Sigmoid colon (tissue), 7 donors: ENCODE measurements around the gene SMARCC2. TPM values are rescaled to one million over a fixed set of nuclear protein-coding genes. Genes with fewer than 3 reads are reported as not detected.

Source experiments
- DNase-seq: peaks from one replicate; pipeline ENCODE4 v3.0.0-alpha.2; 2019
- H3K27ac ChIP-seq, 4 donors: fragments of 200-600 bp; sonication (generic); one replicate each; pipeline ENCODE4 v1.5.1; 2016 to 2019; ENCODE audit warnings: mild to moderate bottlenecking in 1 of 4
- H3K27me3 ChIP-seq, 3 donors: fragments of 200-600 bp; sonication (generic); one replicate each; pipeline ENCODE4 v1.5.1; 2019; ENCODE audit warnings: mild to moderate bottlenecking in 1 of 3
- H3K36me3 ChIP-seq, 4 donors: fragments of 200-600 bp; sonication (generic); one replicate each; pipeline ENCODE4 v1.5.1; 2016 to 2019
- H3K4me1 ChIP-seq, 4 donors: fragments of 200-600 bp; sonication (generic); one replicate each; pipeline ENCODE4 v1.5.1; 2017 to 2019
- H3K4me3 ChIP-seq, 4 donors: fragments of 200-600 bp; sonication (generic); one replicate each; pipeline ENCODE4 v1.5.1; 2017 to 2019; ENCODE audit warnings: mild to moderate bottlenecking in 2 of 4, moderate library complexity in 1 of 4
- H3K9me3 ChIP-seq, 4 donors: fragments of 200-600 bp in 3 of 4; sonication (generic) in 3 of 4; one replicate each; pipeline versions ENCODE4 v1.5.1 to v1.6.1; 2013 to 2019
- CTCF ChIP-seq, 4 experiments: fragments of 450-650 bp in 3 of 4; fragments of 200-600 bp in 1 of 4; IDR thresholded peaks; one replicate each; pipeline ENCODE4 v1.5.1; 2016 to 2019; ENCODE audit warnings: antibody characterized with exemption in 4 of 4, mild to moderate bottlenecking in 3 of 4, moderate library complexity in 2 of 4
- EP300 ChIP-seq, 4 donors: sonication (generic); formaldehyde crosslinking; IDR thresholded peaks; one replicate each; pipeline ENCODE4 v1.6.1; 2017; ENCODE audit warnings: antibody characterized with exemption in 4 of 4
- POLR2A ChIP-seq, 2 donors: fragments of 450-650 bp; IDR thresholded peaks; one replicate each; pipeline ENCODE4 v1.6.1; 2016; ENCODE audit warnings: antibody characterized with exemption in 2 of 2, mild to moderate bottlenecking in 2 of 2, moderate library complexity in 2 of 2
- POLR2AphosphoS5 ChIP-seq, 4 donors: sonication (generic); formaldehyde crosslinking; IDR thresholded peaks; one replicate each; pipeline ENCODE4 v1.6.1; 2017; ENCODE audit warnings: antibody characterized with exemption in 4 of 4
- WGBS, 2 donors: extraction: QIAGEN DNeasy Blood & Tissue Kit; methylation state at CpG; one replicate each; pipeline ENCODE4 v1.1.7; 2013; 5-methylcytosine and 5-hydroxymethylcytosine counted together
- intact Hi-C: fragments of 100-400 bp; cut with DNase I; formaldehyde crosslinking; loops from one replicate; pipeline ENCODE4 v1.15.1; 2023
- polyA plus RNA-seq, 3 donors: library from polyadenylated mRNA; stranded (reverse); fragments of 200-250 nt; gene quantifications; one replicate each; pipeline ENCODE4 v1.2.3, GENCODE V29; 2013
- total RNA-seq, 4 donors: library from RNA; depleted of rRNA; stranded (reverse); fragments of >200 nt; gene quantifications; one replicate each; pipeline ENCODE4 v1.1.0, GENCODE V29; 2016
- donor health status: healthy with polysubstance abuse.
- donor health status: Bipolar disorder and iron deficiency.
- donor health status: healthy.

Gene SMARCC2
- total and polyA plus RNA-seq, 7 donors, result 18.0 to 135 (median 55.7) TPM

GRCh38 chr12:56229082-56229481, 39.8 kb upstream of the SMARCC2 start:
- no peak for TF ChIP-seq EP300 (IDR thresholded peaks at IDR 0.05)
- no peak for TF ChIP-seq CTCF (IDR thresholded peaks at IDR 0.05)
- no peak for TF ChIP-seq POLR2AphosphoS5 (IDR thresholded peaks at IDR 0.05)
- TF ChIP-seq POLR2A (IDR thresholded peaks at IDR 0.05), result no peak
- Histone ChIP-seq H3K36me3 (peaks cover 0 to 29% (median 0%) of the 10 kb centered on the region in 4 donors), H3K4me3 (no peak overlapping the region), H3K9me3 (no peaks in the 10 kb centered on the region), H3K27ac (no peak overlapping the region), H3K27me3 (no peaks in the 10 kb centered on the region), H3K4me1 (peaks cover 0 to 12% (median 9%) of the 10 kb centered on the region in 4 donors)
- WGBS, 2 donors, result 89 to 93% methylated on average over 7 of the region's 7 CpGs
- DNase-seq, result no peak
- intact Hi-C loops, result no loop called here

GRCh38 chr12:56224954-56225353, 35.7 kb upstream of the SMARCC2 start:
- no peaks in the 10 kb centered on the region for H3K27me3 ChIP-seq
- WGBS, 2 donors, result 38 to 73% methylated on average over 11 of the region's 11 CpGs
- peak overlapping the region; percentile 42 to 65 (median 57) for H3K4me3 ChIP-seq
- H3K27ac ChIP-seq, result peak overlapping the region; percentile 98 to 99 (median 98)
- H3K4me1 ChIP-seq, result peaks cover 0 to 39% (median 38%) of the 10 kb centered on the region in 4 donors
- H3K9me3 ChIP-seq, result no peaks in the 10 kb centered on the region
- peaks cover 0 to 29% (median 0%) of the 10 kb centered on the region in 4 donors for H3K36me3 ChIP-seq
- TF ChIP-seq EP300 (IDR thresholded peaks at IDR 0.05) (no peak), POLR2AphosphoS5 (IDR thresholded peaks at IDR 0.05) (no peak), CTCF (IDR thresholded peaks at IDR 0.05) (no peak), POLR2A (IDR thresholded peaks at IDR 0.05) (no peak)
- intact Hi-C loops, result loop anchor here (1.0 to 2.0 kb wide), 3 partner anchors 32 to 106 kb away; partner anchors contain the start of genes SMARCC2 and ZC3H10
- DNase-seq, result no peak

GRCh38 chr12:56224102-56224701, 34.9 kb upstream of the SMARCC2 start, which contains the start of gene NABP2:
Gene NABP2 (plus strand): TSS chr12:56224342. CDS start chr12:56224857, 515 bp downstream.
- 0% methylated on average over 41 of the region's 41 CpGs for WGBS, 2 donors
- peaks cover 0 to 22% (median 0%) of the 10 kb centered on the region in 4 donors for H3K36me3 ChIP-seq
- peak within 1 kb of the TSS; percentile 98 to 99 (median 98) for H3K27ac ChIP-seq
- H3K9me3 ChIP-seq, result no peaks in the 10 kb centered on the region
- peak; percentile 99 for DNase-seq
- peaks cover 0 to 47% (median 45%) of the 10 kb centered on the region in 4 donors for H3K4me1 ChIP-seq
- peak within 1 kb of the TSS; percentile 42 to 65 (median 57) for H3K4me3 ChIP-seq
- TF ChIP-seq POLR2A (IDR thresholded peaks at IDR 0.05), result peak in 1 of 2 donors; percentile 21
- no peak for TF ChIP-seq EP300 (IDR thresholded peaks at IDR 0.05)
- TF ChIP-seq CTCF (IDR thresholded peaks at IDR 0.05), result peak; percentile 84 to 94 (median 88)
- TF ChIP-seq POLR2AphosphoS5 (IDR thresholded peaks at IDR 0.05), result peak; percentile 23 to 82 (median 56)
- H3K27me3 ChIP-seq, result no peaks in the 10 kb centered on the region
- intact Hi-C loops, result loop anchor here (1.0 to 2.0 kb wide), 3 partner anchors 31 to 105 kb away; partner anchors contain the start of genes SMARCC2 and ZC3H10

GRCh38 chr12:56223571-56224101, 34.4 kb upstream of the SMARCC2 start:
- no peaks in the 10 kb centered on the region for H3K9me3 ChIP-seq
- intact Hi-C loops, result loop anchor here (1.0 to 2.0 kb wide), 4 partner anchors 30 to 105 kb away; partner anchors contain the start of genes MYL6, SMARCC2 and ZC3H10
- no peak for DNase-seq
- H3K4me1 ChIP-seq, result peaks cover 0 to 52% (median 50%) of the 10 kb centered on the region in 4 donors
- peaks cover 0 to 18% (median 0%) of the 10 kb centered on the region in 4 donors for H3K36me3 ChIP-seq
- H3K27me3 ChIP-seq, result no peaks in the 10 kb centered on the region
- peak overlapping the region in 3 of 4 donors; percentile 8 to 65 (median 62) for H3K4me3 ChIP-seq
- 10 to 20% methylated on average over 15 of the region's 15 CpGs for WGBS, 2 donors
- peak overlapping the region; percentile 98 to 99 (median 98) for H3K27ac ChIP-seq
- TF ChIP-seq EP300 (IDR thresholded peaks at IDR 0.05) (no peak), POLR2AphosphoS5 (IDR thresholded peaks at IDR 0.05) (no peak), CTCF (IDR thresholded peaks at IDR 0.05) (no peak), POLR2A (IDR thresholded peaks at IDR 0.05) (no peak)
